Panc1 (cell line): ENCODE results near the gene CSNK2A2. TPM values are rescaled to one million over a fixed set of nuclear protein-coding genes. Genes with fewer than 3 reads are reported as not detected.

Experiments used
- ATAC-seq: fragments of 200-7000 bp; cut with Tn5 transposase; 2 replicates; pipeline ENCODE4 v1.9.1; 2020; ENCODE audit warnings: mild to moderate bottlenecking, moderate library complexity
- BruUV-seq: library from RNA; stranded (reverse); fragments of 400-500 nt; replicated peaks from 2 replicates; lab custom pipeline; 2021; lab: Mats Ljungman, UMichigan
- CTCF ChIA-PET: fragments of 300-600 bp; sonication (Branson Sonifier 250); formaldehyde crosslinking; loops from one replicate; lab custom pipeline; 2022; ENCODE audit warnings: antibody characterized with exemption; lab: Charles Lee
- POLR2A ChIA-PET: fragments of 300-600 bp; sonication (Branson Sonifier 250); formaldehyde crosslinking; loops from one replicate; lab custom pipeline; 2022; ENCODE audit warnings: antibody characterized with exemption; lab: Charles Lee
- DNase-seq: peaks from one replicate; pipeline ENCODE4 v3.0.0-alpha.2; 2010; ENCODE audit warnings: low read depth, low spot score
- H3K27ac ChIP-seq: 2 replicates; pipeline ENCODE4 v1.5.1; 2011; ENCODE audit warnings: mild to moderate bottlenecking, low read length, inconsistent platforms
- H3K27me3 ChIP-seq: fragments of 200-500 bp; sonication (Bioruptor generic); 2 replicates; pipeline ENCODE4 v1.6.0; 2014; ENCODE audit warnings: low read length, inconsistent platforms; ENCODE audit not compliant: control insufficient read depth, insufficient read depth
- H3K36me3 ChIP-seq: fragments of 200-500 bp; sonication (Bioruptor generic); 2 replicates; pipeline ENCODE4 v1.5.1; 2014; ENCODE audit warnings: inconsistent platforms, mild to moderate bottlenecking, low read length, moderate library complexity; ENCODE audit not compliant: control insufficient read depth, insufficient read depth
- H3K4me1 ChIP-seq: 2 replicates; pipeline ENCODE4 v1.5.1; 2011; ENCODE audit warnings: inconsistent platforms, mild to moderate bottlenecking, low read length, moderate library complexity; ENCODE audit not compliant: control insufficient read depth, insufficient read depth
- H3K4me3 ChIP-seq, 2 experiments: 2 replicates each; pipeline ENCODE4 v1.5.1; 2011 to 2012; ENCODE audit warnings: low read depth in 2 of 2, low read length in 2 of 2, mild to moderate bottlenecking in 2 of 2, inconsistent platforms in 1 of 2, moderate library complexity in 1 of 2
- H3K9me3 ChIP-seq: fragments of 200-500 bp; sonication (Bioruptor generic); 2 replicates; pipeline ENCODE4 v1.5.1; 2014; ENCODE audit warnings: low read depth, mild to moderate bottlenecking, inconsistent platforms, low read length, moderate library complexity; ENCODE audit not compliant: control insufficient read depth, insufficient read depth
- CTCF ChIP-seq: fragments of 450-650 bp; IDR thresholded peaks from 2 replicates; pipeline ENCODE4 v1.5.1; 2017; ENCODE audit warnings: mild to moderate bottlenecking
- POLR2AphosphoS5 ChIP-seq: IDR thresholded peaks from 2 replicates; pipeline ENCODE4 v1.6.1; 2012; ENCODE audit warnings: mild to moderate bottlenecking, low read depth, low read length, moderate library complexity
- REST ChIP-seq, 2 experiments: IDR thresholded peaks; 2 replicates each; pipeline ENCODE4 v1.6.1; 2011 to 2012; ENCODE audit warnings: low read depth in 2 of 2, control low read depth in 1 of 2, low read length in 1 of 2, mild to moderate bottlenecking in 1 of 2, moderate library complexity in 1 of 2; ENCODE audit not compliant: insufficient read depth in 1 of 2
- SIN3A ChIP-seq: IDR thresholded peaks from 2 replicates; pipeline ENCODE4 v1.6.1; 2012; ENCODE audit warnings: low read depth, mild to moderate bottlenecking, low read length, moderate library complexity, borderline replicate concordance; ENCODE audit not compliant: insufficient read depth
- TCF7L2 ChIP-seq: IDR thresholded peaks from 2 replicates; pipeline ENCODE4 v1.6.1; 2011; ENCODE audit warnings: mild to moderate bottlenecking, low read depth, low read length, inconsistent platforms
- in situ Hi-C: cut with HindIII; loops from 2 replicates; pipeline ENCODE4 v1.10.0; 2016; ENCODE audit warnings: low sequenced_read_pairs, low pct_unique_long_range_greater_than_20kb
- intact Hi-C: fragments of 100-400 bp; cut with micrococcal nuclease; formaldehyde crosslinking; loops from one replicate; pipeline ENCODE4 v1.10.0; 2022; ENCODE audit not compliant: unreplicated experiment
- total RNA-seq: library from RNA; stranded (reverse); gene quantifications from one replicate; pipeline ENCODE4 v1.2.1, GENCODE V29; 2021; ENCODE audit not compliant: unreplicated experiment

Gene CSNK2A2
- total RNA-seq, 1 experiment from 2014 or later = 60.9 TPM

- no peaks in the 10 kb centered on the region for H3K9me3 ChIP-seq
- CTCF ChIA-PET = no interaction called here
- ATAC-seq = no peak
- H3K27me3 ChIP-seq = no peaks in the 10 kb centered on the region
- peaks cover 10% of the 10 kb centered on the region; the same call in 1 of the 2 replicates for H3K4me1 ChIP-seq
- no peak for DNase-seq
- intact Hi-C loops (no loop called here), in situ Hi-C loops (no loop called here)
- no peak overlapping the region for H3K27ac ChIP-seq
- peaks cover 4% of the 10 kb centered on the region for H3K36me3 ChIP-seq
- no peak for TF ChIP-seq REST (IDR thresholded peaks at IDR 0.05; ENCODE audit: insufficient read depth in 1 of 2, low read depth in 2 of 2, low read length in 1 of 2)
- no peak for TF ChIP-seq SIN3A
- no peak for TF ChIP-seq TCF7L2
- no peak for TF ChIP-seq CTCF
- no peak for TF ChIP-seq POLR2AphosphoS5
- no TSS peak for BruUV-seq
- POLR2A ChIA-PET = no interaction called here
- no peak overlapping the region for H3K4me3 ChIP-seq
Observed at GRCh38 chr16:58200004-58200797, 2.3 kb upstream of the CSNK2A2 start.

- POLR2A ChIA-PET = no interaction called here
- ATAC-seq (no peak), DNase-seq (no peak)
- Histone ChIP-seq H3K4me1 (peaks cover 10% of the 10 kb centered on the region; the same call in 1 of the 2 replicates), H3K27ac (no peak overlapping the region), H3K27me3 (no peaks in the 10 kb centered on the region), H3K36me3 (peaks cover 14% of the 10 kb centered on the region), H3K9me3 (no peaks in the 10 kb centered on the region), H3K4me3 (no peak overlapping the region; a peak in 1 of 4 replicates)
- TF ChIP-seq SIN3A (no peak), REST (IDR thresholded peaks at IDR 0.05; ENCODE audit: insufficient read depth in 1 of 2, low read depth in 2 of 2, low read length in 1 of 2) (no peak), TCF7L2 (no peak; the same call in 1 of the 2 replicates), CTCF (no peak), POLR2AphosphoS5 (no peak)
- no TSS peak for BruUV-seq
- CTCF ChIA-PET = interaction anchor here (0.6 kb wide), 1 partner anchor 171 kb away, joined by 3 read pairs; no protein-coding TSS in a partner anchor
- in situ Hi-C loops = no loop called here
- intact Hi-C loops = no loop called here
Observed at GRCh38 chr16:58198803-58199411, 1.0 kb upstream of the CSNK2A2 start.
